ENCODE measurements around the gene PRPF8.
"Not testable (repeated sequence)": the region's sequence is repeated elsewhere in the genome, so short reads cannot be mapped to it uniquely, and the experiment has no call there.

The PRPF8 gene

GRCh38 chr17:1688405-1688804 lies 3.7 kb upstream of the PRPF8 start:
- DNase-seq: not testable (repeated sequence)

GRCh38 chr17:1686086-1686485 lies 1.4 kb upstream of the PRPF8 start:
- no peak for DNase-seq

GRCh38 chr17:1683459-1683858 lies 1.2 kb downstream of the PRPF8 start:
- DNase-seq: peak; percentile 14

- DNase-seq: no peak
Measured at GRCh38 chr17:1676401-1676800, 8.3 kb downstream of the PRPF8 start.

GRCh38 chr17:1673041-1673785 lies 11.5 kb downstream of the PRPF8 start:
- DNase-seq: no peak

- not testable (repeated sequence) for DNase-seq
Measured at GRCh38 chr17:1663934-1664333, 20.7 kb downstream of the PRPF8 start.

GRCh38 chr17:1661045-1661444 lies 23.6 kb downstream of the PRPF8 start:
- DNase-seq: no peak

GRCh38 chr17:1658100-1658499 lies 26.6 kb downstream of the PRPF8 start:
- DNase-seq: no peak

GRCh38 chr17:1653735-1654134 lies 30.9 kb downstream of the PRPF8 start:
- no peak for DNase-seq

GRCh38 chr17:1652794-1653193 lies 31.9 kb downstream of the PRPF8 start:
- DNase-seq: not testable (repeated sequence)

- no peak for DNase-seq
Measured at GRCh38 chr17:1651559-1651844, 33.2 kb downstream of the PRPF8 start.

- DNase-seq: no peak
Measured at GRCh38 chr17:1650731-1651558, 33.7 kb downstream of the PRPF8 start.

- peak; percentile 97 for DNase-seq
Measured at GRCh38 chr17:1649844-1650501, 34.7 kb downstream of the PRPF8 start, which contains the start of gene RILP. RILP (minus strand) TSS chr17:1649866; CDS start chr17:1649804, 62 bp downstream.

- peak; percentile 93 for DNase-seq
Measured at GRCh38 chr17:1648963-1649843, 35.5 kb downstream of the PRPF8 start.

- peak; percentile 49 for DNase-seq
Measured at GRCh38 chr17:1648173-1648962, 36.3 kb downstream of the PRPF8 start.

- DNase-seq: no peak
Measured at GRCh38 chr17:1647802-1648171, 36.9 kb downstream of the PRPF8 start.

GRCh38 chr17:1646199-1646875 lies 38.3 kb downstream of the PRPF8 start:
- no peak for DNase-seq

GRCh38 chr17:1645207-1646171 lies 39.2 kb downstream of the PRPF8 start, which contains the start of gene SCARF1:
SCARF1 (minus strand) TSS chr17:1645732; CDS start chr17:1645697, 35 bp downstream.
- DNase-seq: no peak

- no peak for DNase-seq
Measured at GRCh38 chr17:1644493-1645206, 40.0 kb downstream of the PRPF8 start.
